Measurements from ENCODE around the gene BRS3.

The BRS3 gene

GRCh38 chrX:136464589-136464988 lies 23.2 kb upstream of the BRS3 start:
- no peaks in the 10 kb centered on the region for H3K4me1 ChIP-seq (ENCODE audit: control insufficient read depth in 1 of 2, insufficient read depth in 2 of 2, low read length in 2 of 2)
- no peak overlapping the region for H3K27ac ChIP-seq (ENCODE audit: low read length)
- H3K4me3 ChIP-seq (ENCODE audit: low read depth in 1 of 2, low read length in 2 of 2) = no peak overlapping the region
- no peaks in the 10 kb centered on the region for H3K36me3 ChIP-seq (ENCODE audit: control insufficient read depth in 1 of 2, insufficient read depth in 2 of 2, low read length in 2 of 2)
- no peaks in the 10 kb centered on the region for H3K27me3 ChIP-seq (ENCODE audit: low read depth, low read length)
- H3K9me3 ChIP-seq (ENCODE audit: control insufficient read depth in 1 of 2, low read length in 2 of 2) = no peaks in the 10 kb centered on the region

GRCh38 chrX:136467303-136467702 lies 20.4 kb upstream of the BRS3 start:
- Histone ChIP-seq H3K4me1 (ENCODE audit: control insufficient read depth in 1 of 2, insufficient read depth in 2 of 2, low read length in 2 of 2) (no peaks in the 10 kb centered on the region), H3K9me3 (ENCODE audit: control insufficient read depth in 1 of 2, low read length in 2 of 2) (no peaks in the 10 kb centered on the region), H3K36me3 (ENCODE audit: control insufficient read depth in 1 of 2, insufficient read depth in 2 of 2, low read length in 2 of 2) (no peaks in the 10 kb centered on the region), H3K27me3 (ENCODE audit: low read depth, low read length) (no peaks in the 10 kb centered on the region), H3K27ac (ENCODE audit: low read length) (no peak overlapping the region), H3K4me3 (ENCODE audit: low read depth in 1 of 2, low read length in 2 of 2) (no peak overlapping the region)

- Histone ChIP-seq H3K27me3 (ENCODE audit: low read depth, low read length) (no peaks in the 10 kb centered on the region), H3K36me3 (ENCODE audit: control insufficient read depth in 1 of 2, insufficient read depth in 2 of 2, low read length in 2 of 2) (no peaks in the 10 kb centered on the region), H3K4me3 (ENCODE audit: low read depth in 1 of 2, low read length in 2 of 2) (no peak overlapping the region), H3K27ac (ENCODE audit: low read length) (no peak overlapping the region), H3K9me3 (ENCODE audit: control insufficient read depth in 1 of 2, low read length in 2 of 2) (no peaks in the 10 kb centered on the region), H3K4me1 (ENCODE audit: control insufficient read depth in 1 of 2, insufficient read depth in 2 of 2, low read length in 2 of 2) (no peaks in the 10 kb centered on the region)
Measured at GRCh38 chrX:136468391-136469103, 19.2 kb upstream of the BRS3 start.

DNA sequence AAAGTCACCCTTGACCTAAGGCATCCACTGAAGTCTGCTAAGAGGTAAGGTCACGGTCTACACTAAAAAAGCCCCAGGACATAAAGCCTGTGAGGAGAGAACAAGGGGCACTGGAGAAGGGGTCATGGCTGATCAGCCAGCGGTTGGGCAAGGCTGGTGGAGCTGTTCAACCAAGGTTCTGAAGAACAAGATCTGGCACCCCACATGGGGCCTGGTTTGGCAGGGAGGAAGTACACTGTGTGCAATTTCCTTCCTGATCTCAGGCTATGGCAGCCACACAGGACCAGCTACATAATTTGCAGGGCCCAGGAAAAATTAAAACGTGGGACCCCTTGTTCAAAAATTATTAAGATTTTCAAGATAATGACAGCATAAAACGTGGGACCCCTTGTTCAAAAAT lies 14.1 kb upstream of the BRS3 start:
- Histone ChIP-seq H3K27ac (ENCODE audit: low read length) (no peak overlapping the region), H3K9me3 (ENCODE audit: control insufficient read depth in 1 of 2, low read length in 2 of 2) (no peaks in the 10 kb centered on the region), H3K27me3 (ENCODE audit: low read depth, low read length) (no peaks in the 10 kb centered on the region), H3K4me3 (ENCODE audit: low read depth in 1 of 2, low read length in 2 of 2) (no peak overlapping the region), H3K36me3 (ENCODE audit: control insufficient read depth in 1 of 2, insufficient read depth in 2 of 2, low read length in 2 of 2) (no peaks in the 10 kb centered on the region), H3K4me1 (ENCODE audit: control insufficient read depth in 1 of 2, insufficient read depth in 2 of 2, low read length in 2 of 2) (no peaks in the 10 kb centered on the region)

DNA sequence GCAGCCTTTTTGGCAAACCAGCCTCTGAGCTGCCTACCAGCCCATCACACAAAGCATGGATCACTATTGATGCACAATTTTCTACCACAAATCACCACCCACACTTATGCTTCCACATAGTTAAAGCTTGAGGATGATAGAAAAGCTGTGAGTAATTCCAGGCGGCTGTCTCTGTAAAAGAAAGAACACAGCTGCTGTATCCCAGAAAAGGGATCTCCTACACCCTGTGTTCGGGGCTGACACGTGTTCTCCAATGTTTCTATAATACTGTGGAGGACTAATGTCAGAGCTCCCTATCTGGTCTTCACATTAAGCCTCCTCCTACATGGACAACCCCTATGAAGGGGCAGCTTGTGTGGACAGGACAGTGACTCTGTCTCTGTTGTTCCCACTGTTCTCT lies 12.5 kb upstream of the BRS3 start:
- H3K9me3 ChIP-seq (ENCODE audit: control insufficient read depth in 1 of 2, low read length in 2 of 2) = no peaks in the 10 kb centered on the region
- no peaks in the 10 kb centered on the region for H3K27me3 ChIP-seq (ENCODE audit: low read depth, low read length)
- no peaks in the 10 kb centered on the region for H3K36me3 ChIP-seq (ENCODE audit: control insufficient read depth in 1 of 2, insufficient read depth in 2 of 2, low read length in 2 of 2)
- no peaks in the 10 kb centered on the region for H3K4me1 ChIP-seq (ENCODE audit: control insufficient read depth in 1 of 2, insufficient read depth in 2 of 2, low read length in 2 of 2)
- H3K4me3 ChIP-seq (ENCODE audit: low read depth in 1 of 2, low read length in 2 of 2) = no peak overlapping the region
- no peak overlapping the region for H3K27ac ChIP-seq (ENCODE audit: low read length)

DNA sequence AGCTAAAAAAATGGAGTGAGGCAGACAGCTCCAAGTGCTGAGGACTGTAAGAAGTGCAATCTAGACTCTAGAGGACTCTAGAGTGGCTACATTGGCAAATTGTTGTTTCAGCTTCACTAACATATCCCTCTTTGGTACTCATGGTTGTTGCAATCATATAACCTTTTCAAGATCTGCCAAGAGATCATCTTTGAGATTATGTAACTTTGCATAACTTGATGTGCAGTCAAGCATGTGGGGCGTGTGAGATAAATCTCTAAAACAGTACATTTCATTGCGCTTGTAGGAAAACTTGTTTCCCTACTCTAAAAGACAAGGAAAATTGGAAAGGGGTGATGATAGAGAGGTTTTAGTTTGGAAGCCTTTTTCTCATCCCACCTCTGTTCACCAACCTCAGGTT lies 11.2 kb upstream of the BRS3 start:
- H3K27ac ChIP-seq (ENCODE audit: low read length) = no peak overlapping the region
- no peaks in the 10 kb centered on the region for H3K36me3 ChIP-seq (ENCODE audit: control insufficient read depth in 1 of 2, insufficient read depth in 2 of 2, low read length in 2 of 2)
- H3K27me3 ChIP-seq (ENCODE audit: low read depth, low read length) = no peaks in the 10 kb centered on the region
- no peak overlapping the region for H3K4me3 ChIP-seq (ENCODE audit: low read depth in 1 of 2, low read length in 2 of 2)
- no peaks in the 10 kb centered on the region for H3K4me1 ChIP-seq (ENCODE audit: control insufficient read depth in 1 of 2, insufficient read depth in 2 of 2, low read length in 2 of 2)
- H3K9me3 ChIP-seq (ENCODE audit: control insufficient read depth in 1 of 2, low read length in 2 of 2) = no peaks in the 10 kb centered on the region

- no peaks in the 10 kb centered on the region for H3K27me3 ChIP-seq (ENCODE audit: low read depth, low read length)
- no peaks in the 10 kb centered on the region for H3K4me1 ChIP-seq (ENCODE audit: control insufficient read depth in 1 of 2, insufficient read depth in 2 of 2, low read length in 2 of 2)
- no peaks in the 10 kb centered on the region for H3K36me3 ChIP-seq (ENCODE audit: control insufficient read depth in 1 of 2, insufficient read depth in 2 of 2, low read length in 2 of 2)
- no peaks in the 10 kb centered on the region for H3K9me3 ChIP-seq (ENCODE audit: control insufficient read depth in 1 of 2, low read length in 2 of 2)
- no peak overlapping the region for H3K27ac ChIP-seq (ENCODE audit: low read length)
- H3K4me3 ChIP-seq (ENCODE audit: low read depth in 1 of 2, low read length in 2 of 2) = no peak overlapping the region
Measured at GRCh38 chrX:136477026-136477425, 10.7 kb upstream of the BRS3 start.

DNA sequence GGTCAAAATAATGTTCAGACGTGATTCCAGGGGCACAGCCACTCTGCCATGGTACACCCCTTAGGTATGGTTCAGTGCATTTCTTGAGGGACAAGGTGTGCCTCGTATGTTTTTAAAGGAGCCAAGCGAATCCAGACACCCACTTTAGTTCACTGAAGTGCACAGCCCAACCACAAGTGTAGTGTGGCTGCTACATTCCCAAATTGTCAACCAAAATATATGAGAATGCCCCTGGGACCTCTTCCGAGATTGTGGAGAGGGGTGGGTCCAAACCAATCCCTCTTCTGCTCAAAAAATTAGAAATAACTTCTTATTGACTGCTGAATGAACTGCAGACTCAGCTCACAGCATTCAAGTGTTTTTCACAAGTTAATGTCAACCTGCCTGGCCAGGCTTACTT lies 7.4 kb upstream of the BRS3 start:
- Histone ChIP-seq H3K27ac (ENCODE audit: low read length) (no peak overlapping the region), H3K4me1 (ENCODE audit: control insufficient read depth in 1 of 2, insufficient read depth in 2 of 2, low read length in 2 of 2) (no peaks in the 10 kb centered on the region), H3K4me3 (ENCODE audit: low read depth in 1 of 2, low read length in 2 of 2) (no peak overlapping the region), H3K9me3 (ENCODE audit: control insufficient read depth in 1 of 2, low read length in 2 of 2) (no peaks in the 10 kb centered on the region), H3K36me3 (ENCODE audit: control insufficient read depth in 1 of 2, insufficient read depth in 2 of 2, low read length in 2 of 2) (no peaks in the 10 kb centered on the region), H3K27me3 (ENCODE audit: low read depth, low read length) (no peaks in the 10 kb centered on the region)

- no peak overlapping the region for H3K27ac ChIP-seq (ENCODE audit: low read length)
- H3K9me3 ChIP-seq (ENCODE audit: control insufficient read depth in 1 of 2, low read length in 2 of 2) = no peaks in the 10 kb centered on the region
- no peaks in the 10 kb centered on the region for H3K27me3 ChIP-seq (ENCODE audit: low read depth, low read length)
- H3K4me1 ChIP-seq (ENCODE audit: control insufficient read depth in 1 of 2, insufficient read depth in 2 of 2, low read length in 2 of 2) = no peaks in the 10 kb centered on the region
- H3K36me3 ChIP-seq (ENCODE audit: control insufficient read depth in 1 of 2, insufficient read depth in 2 of 2, low read length in 2 of 2) = no peaks in the 10 kb centered on the region
- H3K4me3 ChIP-seq (ENCODE audit: low read depth in 1 of 2, low read length in 2 of 2) = no peak overlapping the region
Measured at GRCh38 chrX:136488706-136489105, 959 bp downstream of the BRS3 start.

DNA sequence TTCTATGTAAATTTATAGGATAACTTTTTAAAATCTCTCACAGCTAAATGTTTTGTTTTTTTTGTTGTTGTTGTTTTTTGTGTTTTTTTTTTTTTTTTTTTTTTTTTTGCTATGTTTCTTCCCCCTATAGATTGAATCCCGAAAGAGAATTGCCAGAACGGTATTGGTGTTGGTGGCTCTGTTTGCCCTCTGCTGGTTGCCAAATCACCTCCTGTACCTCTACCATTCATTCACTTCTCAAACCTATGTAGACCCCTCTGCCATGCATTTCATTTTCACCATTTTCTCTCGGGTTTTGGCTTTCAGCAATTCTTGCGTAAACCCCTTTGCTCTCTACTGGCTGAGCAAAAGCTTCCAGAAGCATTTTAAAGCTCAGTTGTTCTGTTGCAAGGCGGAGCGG lies 4.1 kb downstream of the BRS3 start:
- H3K27ac ChIP-seq (ENCODE audit: low read length) = no peak overlapping the region
- H3K27me3 ChIP-seq (ENCODE audit: low read depth, low read length) = no peaks in the 10 kb centered on the region
- no peaks in the 10 kb centered on the region for H3K4me1 ChIP-seq (ENCODE audit: control insufficient read depth in 1 of 2, insufficient read depth in 2 of 2, low read length in 2 of 2)
- no peak overlapping the region for H3K4me3 ChIP-seq (ENCODE audit: low read depth in 1 of 2, low read length in 2 of 2)
- H3K9me3 ChIP-seq (ENCODE audit: control insufficient read depth in 1 of 2, low read length in 2 of 2) = no peaks in the 10 kb centered on the region
- H3K36me3 ChIP-seq (ENCODE audit: control insufficient read depth in 1 of 2, insufficient read depth in 2 of 2, low read length in 2 of 2) = no peaks in the 10 kb centered on the region

DNA sequence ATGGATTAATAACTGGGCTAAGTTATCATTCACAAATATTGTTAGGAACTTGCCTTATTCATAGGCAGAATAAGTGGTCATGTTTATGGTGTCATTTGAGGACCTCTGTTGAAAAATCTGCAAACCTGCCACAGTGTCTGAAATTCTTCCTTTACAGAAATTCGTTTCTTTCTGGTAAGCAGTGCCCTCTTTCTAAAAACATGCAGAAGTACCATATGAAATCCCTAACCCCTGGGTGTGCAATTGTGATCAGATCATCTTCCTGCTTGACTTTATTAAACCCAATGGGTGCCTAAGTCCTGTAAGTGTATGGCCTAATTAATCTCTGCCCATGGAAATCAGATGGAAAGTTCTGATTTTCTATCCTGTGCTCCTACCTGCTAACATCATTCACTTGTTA lies 5.3 kb downstream of the BRS3 start:
- H3K4me3 ChIP-seq (ENCODE audit: low read depth in 1 of 2, low read length in 2 of 2) = no peak overlapping the region
- no peaks in the 10 kb centered on the region for H3K27me3 ChIP-seq (ENCODE audit: low read depth, low read length)
- H3K27ac ChIP-seq (ENCODE audit: low read length) = no peak overlapping the region
- H3K9me3 ChIP-seq (ENCODE audit: control insufficient read depth in 1 of 2, low read length in 2 of 2) = no peaks in the 10 kb centered on the region
- no peaks in the 10 kb centered on the region for H3K36me3 ChIP-seq (ENCODE audit: control insufficient read depth in 1 of 2, insufficient read depth in 2 of 2, low read length in 2 of 2)
- H3K4me1 ChIP-seq (ENCODE audit: control insufficient read depth in 1 of 2, insufficient read depth in 2 of 2, low read length in 2 of 2) = no peaks in the 10 kb centered on the region

- Histone ChIP-seq H3K36me3 (ENCODE audit: control insufficient read depth in 1 of 2, insufficient read depth in 2 of 2, low read length in 2 of 2) (no peaks in the 10 kb centered on the region), H3K4me1 (ENCODE audit: control insufficient read depth in 1 of 2, insufficient read depth in 2 of 2, low read length in 2 of 2) (no peaks in the 10 kb centered on the region), H3K9me3 (ENCODE audit: control insufficient read depth in 1 of 2, low read length in 2 of 2) (no peaks in the 10 kb centered on the region), H3K27me3 (ENCODE audit: low read depth, low read length) (no peaks in the 10 kb centered on the region), H3K4me3 (ENCODE audit: low read depth in 1 of 2, low read length in 2 of 2) (no peak overlapping the region), H3K27ac (ENCODE audit: low read length) (no peak overlapping the region)
Measured at GRCh38 chrX:136495043-136495442, 7.3 kb downstream of the BRS3 start.

All from muscle layer of duodenum (tissue), 2 donors.